ENCODE data around the gene IGF2BP3.

Gene IGF2BP3

GRCh38 chr7:23378996-23379395, 91.3 kb downstream of the IGF2BP3 start:
- DNase-seq (ENCODE audit: low read depth in 2 of 2): no peak

GRCh38 chr7:23377134-23377533, 93.2 kb downstream of the IGF2BP3 start:
- no peak for DNase-seq (ENCODE audit: low read depth in 2 of 2)

- DNase-seq (ENCODE audit: low read depth in 2 of 2): peak; percentile 12 to 42
These were observed 96.9 kb downstream of the IGF2BP3 start for GRCh38 chr7:23373151-23374004.

GRCh38 chr7:23372611-23373010, 97.7 kb downstream of the IGF2BP3 start:
- no peak for DNase-seq (ENCODE audit: low read depth in 2 of 2)

GRCh38 chr7:23371654-23372053, 98.6 kb downstream of the IGF2BP3 start:
- DNase-seq (ENCODE audit: low read depth in 2 of 2): no peak

DNA sequence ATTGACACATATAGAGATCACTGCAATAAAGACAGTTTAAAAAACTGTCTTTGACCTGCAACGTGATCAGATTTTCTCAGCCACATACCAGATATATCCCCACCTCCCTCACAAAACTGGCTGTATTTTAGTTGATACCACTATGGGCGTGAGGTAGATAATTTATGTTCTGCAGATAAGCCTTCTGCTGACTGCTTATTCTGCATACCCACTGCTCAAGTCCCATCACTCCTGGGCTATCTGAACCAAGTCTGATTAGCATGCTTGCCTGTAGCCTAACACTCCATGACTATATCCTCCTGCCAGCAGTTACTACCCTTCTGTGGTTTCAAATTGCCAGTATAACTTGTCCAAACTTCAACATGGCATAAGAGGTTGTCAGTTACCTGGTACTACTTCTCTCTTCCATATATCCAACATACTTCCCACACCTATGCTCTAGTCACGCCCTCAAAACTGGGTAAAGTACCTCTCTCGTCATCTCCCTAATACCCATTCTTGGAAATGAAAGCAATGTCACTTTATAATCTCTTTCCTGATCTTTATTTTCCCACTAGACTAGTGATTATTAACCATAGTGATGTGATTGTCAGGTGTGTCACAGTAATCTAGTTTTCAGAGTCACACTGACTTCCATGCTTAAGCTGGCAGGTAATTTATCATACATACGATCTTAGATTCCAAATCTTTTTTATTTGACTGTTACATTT, 100.4 kb downstream of the IGF2BP3 start:
- no peak for DNase-seq (ENCODE audit: low read depth in 2 of 2)

DNA sequence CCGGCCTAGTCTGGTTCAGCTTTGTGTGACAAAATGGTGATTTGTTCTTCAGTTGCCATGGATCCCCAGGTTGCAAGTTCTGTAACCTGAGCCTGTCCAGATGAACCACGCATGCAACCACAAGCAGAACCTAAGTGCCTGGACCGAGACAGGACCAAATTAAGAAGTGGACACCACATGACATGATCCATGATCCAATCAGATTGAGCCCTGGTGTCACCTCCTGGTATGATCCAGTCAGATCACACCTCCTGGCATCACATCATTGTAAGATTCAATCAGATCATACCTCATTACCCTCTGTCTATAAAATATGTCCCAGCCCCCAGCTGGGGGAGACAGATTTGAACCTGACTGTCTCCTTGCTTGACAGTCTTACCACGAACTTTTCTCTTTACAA, 101.2 kb downstream of the IGF2BP3 start:
- no peak for DNase-seq (ENCODE audit: low read depth in 2 of 2)

- no peak for DNase-seq (ENCODE audit: low read depth in 2 of 2)
These were observed 112.1 kb downstream of the IGF2BP3 start for GRCh38 chr7:23358152-23358674.

DNA sequence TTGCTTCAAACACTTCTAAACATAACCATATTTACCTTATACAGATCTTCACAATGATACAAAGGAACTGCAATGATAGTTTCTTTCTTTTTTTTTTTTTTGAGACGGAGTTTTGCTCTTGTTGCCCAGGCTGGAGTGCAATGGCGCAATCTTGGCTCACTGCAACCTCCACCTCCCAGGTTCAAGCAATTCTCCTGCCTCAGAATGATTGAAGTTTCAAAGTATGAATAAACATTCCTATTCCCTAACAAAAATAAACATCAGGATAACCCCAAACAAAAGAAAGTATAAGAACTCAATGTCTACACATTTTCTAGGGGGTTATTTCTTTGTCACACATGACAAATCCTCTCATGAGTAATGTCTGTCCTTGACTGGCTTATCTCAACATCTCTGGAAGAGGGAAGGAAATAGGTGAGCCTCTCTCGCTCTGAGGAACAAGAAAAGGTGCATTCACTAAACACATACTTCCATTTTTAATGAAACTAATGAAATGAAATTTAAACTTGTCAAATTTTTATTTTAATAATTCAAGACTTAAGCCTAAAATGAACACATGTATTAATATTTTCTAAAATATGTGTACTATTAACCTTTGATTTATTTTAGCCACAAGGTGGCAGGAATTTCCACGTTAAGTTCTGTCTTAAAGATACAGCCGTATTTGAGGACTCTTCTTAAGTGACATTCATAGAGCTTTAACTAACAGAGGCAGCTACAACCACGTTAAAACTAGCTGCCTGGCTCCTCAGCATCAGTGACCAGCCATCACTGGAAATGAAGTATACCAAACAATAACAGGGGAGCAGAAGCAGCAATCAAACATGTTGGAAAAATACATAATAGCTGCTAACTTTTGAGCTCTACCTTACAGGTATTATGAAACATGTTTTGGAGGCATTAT, 112.8 kb downstream of the IGF2BP3 start:
- DNase-seq (ENCODE audit: low read depth in 2 of 2): no peak

DNA sequence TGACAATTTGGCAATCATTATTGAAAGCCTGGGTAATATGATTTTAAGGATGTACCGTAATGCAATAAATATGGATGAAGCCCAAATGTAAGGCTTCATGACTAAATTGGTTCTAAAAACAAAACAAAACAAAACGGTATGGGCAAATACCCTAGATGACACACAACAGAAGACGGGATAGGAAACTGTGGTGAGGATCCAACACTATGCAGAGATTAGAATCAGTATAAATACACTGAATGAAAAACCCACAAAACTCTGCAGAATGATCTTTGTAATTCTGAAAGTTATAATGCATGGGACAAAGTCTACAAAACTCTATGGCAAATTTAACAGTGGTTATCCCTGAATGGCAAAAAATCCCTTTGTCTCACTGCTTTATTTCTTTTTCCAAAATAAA, 113.6 kb downstream of the IGF2BP3 start:
- no peak for DNase-seq (ENCODE audit: low read depth in 2 of 2)

DNA sequence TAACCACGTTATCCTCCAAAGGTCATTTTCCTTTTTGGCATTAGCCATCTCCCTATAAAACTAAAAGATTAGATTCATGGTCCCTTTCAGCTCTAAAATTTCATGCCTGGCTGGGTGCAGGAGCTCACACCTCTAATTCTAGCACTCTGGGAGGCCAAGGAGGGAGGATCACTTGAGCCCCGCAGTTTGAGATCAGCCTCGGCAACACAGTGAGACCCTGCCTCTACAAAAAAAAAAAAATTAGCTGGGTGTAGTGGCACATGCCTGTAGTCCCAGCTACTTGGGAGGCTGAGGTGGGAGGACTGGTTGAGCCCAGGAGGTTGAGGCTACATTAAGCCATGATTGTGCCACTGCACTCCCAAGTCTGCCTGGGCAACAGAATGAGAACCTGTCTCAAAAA, 114.1 kb downstream of the IGF2BP3 start:
- no peak for DNase-seq (ENCODE audit: low read depth in 2 of 2)

GRCh38 chr7:23353172-23353571, 117.1 kb downstream of the IGF2BP3 start:
- no peak for DNase-seq (ENCODE audit: low read depth in 2 of 2)

DNA sequence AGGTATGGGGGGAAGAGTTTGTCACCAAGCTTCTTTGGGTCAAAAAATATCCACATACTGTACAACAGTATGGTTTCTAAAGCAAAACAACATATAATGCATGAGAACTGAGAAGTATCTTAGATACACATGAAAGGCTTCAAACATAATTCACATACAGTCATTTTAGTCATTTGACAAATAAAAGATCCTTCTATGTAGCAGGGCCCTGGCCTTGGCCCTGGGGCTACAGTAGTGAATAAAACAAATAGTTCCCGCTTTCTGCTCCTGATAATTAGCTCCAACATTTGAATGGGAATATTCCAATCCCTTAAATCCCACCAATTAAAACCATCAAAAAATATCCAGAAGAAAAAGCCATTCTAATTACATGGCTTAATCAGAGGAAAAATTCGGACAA, 119.8 kb downstream of the IGF2BP3 start:
- no peak for DNase-seq (ENCODE audit: low read depth in 2 of 2)

GRCh38 chr7:23349484-23350157, 120.7 kb downstream of the IGF2BP3 start:
- DNase-seq (ENCODE audit: low read depth in 2 of 2): no peak

GRCh38 chr7:23347682-23348180, 122.6 kb downstream of the IGF2BP3 start:
- DNase-seq (ENCODE audit: low read depth in 2 of 2): no peak

DNA sequence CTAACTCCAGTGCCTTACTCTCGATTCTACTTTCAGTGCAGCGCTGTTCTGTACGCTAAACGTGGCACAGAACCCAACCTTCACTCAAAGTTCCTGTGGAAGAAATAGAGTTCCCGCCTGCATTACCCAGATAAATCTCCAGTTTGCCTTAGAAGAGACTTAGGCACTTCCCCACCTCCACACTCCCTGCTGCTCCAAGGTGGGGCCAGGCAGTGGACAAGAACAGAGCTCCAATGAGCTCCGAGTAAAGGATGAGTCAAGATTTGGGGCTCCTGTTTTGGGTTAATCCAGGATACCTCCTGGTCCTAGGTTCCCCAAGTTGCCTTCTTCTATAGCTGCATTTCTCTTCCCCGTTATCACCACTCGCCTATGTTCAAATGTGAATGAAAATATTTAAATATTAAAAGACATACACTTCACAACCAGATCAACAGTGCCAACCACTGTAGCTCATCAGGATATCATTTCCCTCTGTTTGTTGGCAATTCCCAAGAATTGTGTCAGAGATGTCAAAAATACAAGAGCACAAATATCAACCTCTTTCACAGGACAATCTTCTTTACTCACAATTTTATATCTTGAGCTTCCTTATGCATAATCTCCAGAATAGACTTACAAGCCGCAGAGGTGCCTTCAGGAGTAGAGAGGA, 123.1 kb downstream of the IGF2BP3 start:
- no peak for DNase-seq (ENCODE audit: low read depth in 2 of 2)

DNA sequence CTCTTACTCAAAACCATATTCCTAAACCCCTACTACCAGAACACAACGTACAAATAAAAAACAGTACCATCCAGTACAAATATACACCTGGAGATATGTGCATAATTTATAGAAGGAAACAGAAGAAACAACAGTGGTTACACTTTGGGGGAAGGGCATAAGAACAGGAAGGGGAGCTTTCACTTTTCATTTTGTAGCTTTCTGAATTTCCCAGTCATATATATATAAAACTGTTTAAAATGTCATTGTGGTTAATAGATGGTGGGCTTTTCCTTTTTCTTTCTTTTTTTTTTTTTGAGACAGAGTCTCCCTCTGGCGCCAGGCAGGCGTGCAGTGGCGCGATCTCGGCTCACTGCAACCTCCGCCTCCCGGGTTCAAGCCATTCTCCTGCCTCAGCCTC, 124.0 kb downstream of the IGF2BP3 start:
- no peak for DNase-seq (ENCODE audit: low read depth in 2 of 2)

DNA sequence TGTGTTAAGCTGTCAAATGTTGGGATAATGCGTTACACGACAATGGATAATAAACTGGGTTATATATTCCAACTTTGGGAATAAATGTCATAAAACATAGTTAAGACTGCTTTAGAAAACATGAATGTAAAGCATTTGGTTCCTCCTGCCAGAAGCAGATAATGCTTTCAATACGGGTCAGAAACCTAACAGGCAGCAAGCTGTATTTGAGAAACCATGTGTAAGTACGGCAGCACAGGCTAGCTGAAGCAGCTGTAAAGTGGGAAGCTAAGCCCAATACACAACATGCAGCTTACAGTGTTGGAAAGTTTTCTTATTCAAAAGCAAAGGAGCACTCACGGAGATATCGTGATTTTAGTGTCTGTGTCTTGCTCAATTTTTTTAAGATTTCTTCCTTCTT, 124.7 kb downstream of the IGF2BP3 start:
- no peak for DNase-seq (ENCODE audit: low read depth in 2 of 2)

DNA sequence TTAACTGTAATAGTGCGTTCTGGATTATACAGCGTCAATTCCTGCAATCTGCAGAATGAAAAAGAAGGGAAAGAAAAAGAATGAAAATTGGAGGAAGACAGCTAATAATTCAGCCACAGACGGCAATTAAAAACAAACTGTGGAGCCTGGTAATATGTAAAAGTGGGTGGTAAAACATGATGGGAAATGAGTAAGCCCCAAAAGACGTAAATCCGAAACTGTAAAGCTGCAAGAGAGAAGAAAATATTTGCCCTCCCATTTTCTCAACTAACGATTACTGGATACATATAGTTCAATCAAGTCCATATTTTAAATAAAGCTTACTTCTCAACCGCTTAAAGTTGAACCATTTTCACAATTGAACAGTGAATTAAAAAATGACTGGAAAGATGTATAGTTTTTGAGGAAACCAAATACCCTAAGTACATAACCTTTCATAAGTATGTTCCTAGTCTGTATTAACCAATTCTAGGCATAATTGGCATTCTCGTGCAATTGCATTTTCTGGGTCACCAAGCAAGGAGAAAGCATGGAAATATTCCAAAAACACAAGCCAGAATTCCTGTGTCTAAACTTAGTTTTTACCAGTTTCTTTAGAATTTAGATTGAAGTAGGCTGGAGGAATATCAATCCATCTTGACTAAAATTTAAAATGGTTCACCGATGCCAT, 126.3 kb downstream of the IGF2BP3 start:
- no peak for DNase-seq (ENCODE audit: low read depth in 2 of 2)

DNA sequence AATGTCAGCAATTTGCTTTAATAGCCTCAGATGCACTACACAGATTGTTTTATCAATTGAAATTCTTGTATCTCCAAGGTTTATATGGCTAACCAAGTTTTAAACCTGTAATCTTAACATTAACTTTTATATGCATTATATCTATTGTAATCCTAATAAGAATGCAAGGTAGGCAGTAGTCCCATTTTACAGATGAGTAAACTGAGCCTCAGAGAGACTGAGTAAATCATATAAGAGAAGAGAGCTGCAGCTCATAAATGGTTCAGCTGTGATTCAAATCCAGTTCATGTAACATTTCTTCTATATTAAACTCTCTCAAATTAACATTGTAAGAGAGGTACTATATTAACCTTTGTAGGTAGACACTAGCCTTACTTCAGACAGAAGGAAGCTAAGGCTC, 127.2 kb downstream of the IGF2BP3 start:
- no peak for DNase-seq (ENCODE audit: low read depth in 2 of 2)

Data from stimulated activated CD4-positive, alpha-beta T cell treated with anti-CD3 and anti-CD28 coated beads, Interleukin-1b, Interleukin-23, amount 100 ng/mL, for 4 hours (primary cell).